IPS-20b (cell line): ENCODE results near the gene FASTK.
"Not testable (repeated sequence)": the region's sequence is repeated elsewhere in the genome, so short reads cannot be mapped to it uniquely, and the experiment has no call there.

ENCODE experiments used
- H3K27ac ChIP-seq: one replicate; pipeline ENCODE4 v1.5.1; 2013; ENCODE audit warnings: low read length
- H3K27me3 ChIP-seq: 2 replicates; pipeline ENCODE4 v1.6.1; 2013; ENCODE audit warnings: mild to moderate bottlenecking, low read length, inconsistent platforms; ENCODE audit not compliant: insufficient read depth
- H3K36me3 ChIP-seq: 2 replicates; pipeline ENCODE4 v1.6.1; 2013; ENCODE audit warnings: low read depth, mild to moderate bottlenecking, inconsistent platforms, low read length, moderate library complexity; ENCODE audit not compliant: insufficient read depth
- H3K4me1 ChIP-seq: 2 replicates; pipeline ENCODE4 v1.6.1; 2013; ENCODE audit warnings: mild to moderate bottlenecking, control low read depth, inconsistent platforms, low read length, moderate library complexity; ENCODE audit not compliant: insufficient read depth
- H3K4me3 ChIP-seq: 2 replicates; pipeline ENCODE4 v1.5.1; 2013; ENCODE audit warnings: mild to moderate bottlenecking, low read length, inconsistent platforms
- H3K9ac ChIP-seq: 2 replicates; pipeline ENCODE4 v1.6.1; 2013; ENCODE audit warnings: low read depth, mild to moderate bottlenecking, inconsistent platforms, low read length, moderate library complexity
- H3K9me3 ChIP-seq: 2 replicates; pipeline ENCODE4 v1.6.1; 2013; ENCODE audit warnings: mild to moderate bottlenecking, low read depth, low read length, inconsistent platforms; ENCODE audit not compliant: insufficient read depth

FASTK gene

GRCh38 chr7:151046603-151047573 is 33.7 kb downstream of the FASTK start:
- H3K9me3 ChIP-seq: no peaks in the 10 kb centered on the region
- no peak overlapping the region for H3K4me3 ChIP-seq
- H3K27me3 ChIP-seq: peaks cover 34% of the 10 kb centered on the region
- no peak overlapping the region for H3K27ac ChIP-seq
- no peak overlapping the region for H3K9ac ChIP-seq
- H3K4me1 ChIP-seq: no peaks in the 10 kb centered on the region
- no peaks in the 10 kb centered on the region for H3K36me3 ChIP-seq

DNA sequence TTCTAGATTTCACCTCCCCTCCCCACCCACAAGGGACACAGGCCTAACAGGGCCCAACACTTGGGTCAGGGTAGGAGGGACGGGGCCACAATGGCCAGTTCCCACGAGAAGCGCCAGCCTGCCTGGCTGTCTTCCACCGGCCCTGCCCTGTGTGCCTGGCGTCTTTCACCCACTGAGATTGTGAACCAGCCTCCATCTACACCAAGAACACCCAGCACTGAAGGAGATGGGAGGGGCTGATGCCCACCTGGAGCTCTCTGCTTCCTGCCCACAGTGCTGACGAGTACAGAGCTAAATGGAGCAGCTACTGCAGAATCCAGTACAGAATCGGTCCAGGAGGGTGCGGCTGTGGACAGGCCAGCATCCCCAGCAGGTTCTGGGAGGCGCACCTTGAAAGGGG is 34.6 kb downstream of the FASTK start:
- Histone ChIP-seq H3K9ac (no peak overlapping the region), H3K27ac (no peak overlapping the region)

DNA sequence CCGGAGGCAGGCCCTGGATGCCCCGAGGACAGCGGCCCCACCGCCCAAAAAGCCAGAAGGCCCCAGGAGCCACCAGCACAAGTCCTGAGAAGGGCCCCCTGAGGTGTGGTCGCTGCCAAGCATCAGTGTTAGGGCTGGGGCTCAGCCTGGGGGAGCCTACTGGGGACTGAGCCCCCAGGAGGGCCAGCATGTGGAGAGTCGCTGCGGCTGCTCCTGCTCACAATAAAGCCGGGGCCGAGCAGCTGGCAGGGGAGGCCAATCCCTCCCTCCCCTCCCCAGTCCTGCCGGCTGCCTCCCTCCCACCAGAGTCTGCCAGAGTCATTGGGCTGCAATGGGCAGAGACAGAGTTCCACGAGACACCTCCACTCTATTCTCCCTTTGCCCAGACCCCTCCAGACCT is 35.3 kb downstream of the FASTK start:
- Histone ChIP-seq H3K27me3 (peaks cover 18% of the 10 kb centered on the region), H3K4me3 (no peak overlapping the region), H3K9me3 (no peaks in the 10 kb centered on the region), H3K36me3 (no peaks in the 10 kb centered on the region), H3K4me1 (no peaks in the 10 kb centered on the region), H3K9ac (no peak overlapping the region), H3K27ac (no peak overlapping the region)

More for the DNA sequence above, 34.6 kb downstream of the FASTK start:
- no peaks in the 10 kb centered on the region for H3K9me3 ChIP-seq
- peaks cover 25% of the 10 kb centered on the region for H3K27me3 ChIP-seq
- no peaks in the 10 kb centered on the region for H3K4me1 ChIP-seq
- H3K36me3 ChIP-seq: no peaks in the 10 kb centered on the region
- H3K4me3 ChIP-seq: no peak overlapping the region

DNA sequence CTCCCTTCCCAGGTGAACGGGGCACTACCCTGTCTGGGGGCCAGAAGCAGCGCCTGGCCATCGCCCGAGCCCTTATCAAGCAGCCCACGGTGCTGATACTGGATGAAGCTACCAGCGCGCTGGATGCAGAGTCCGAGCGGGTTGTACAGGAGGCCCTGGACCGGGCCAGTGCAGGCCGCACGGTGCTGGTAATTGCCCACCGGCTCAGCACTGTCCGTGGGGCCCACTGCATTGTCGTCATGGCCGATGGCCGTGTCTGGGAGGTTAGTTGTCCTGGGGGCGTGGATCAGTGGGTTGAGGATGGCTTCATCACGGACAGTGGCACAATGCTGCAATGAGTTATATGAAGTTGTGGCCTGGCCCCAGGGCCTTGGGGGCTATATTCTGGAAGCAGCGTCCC is 36.6 kb downstream of the FASTK start:
- H3K36me3 ChIP-seq: no peaks in the 10 kb centered on the region
- peaks cover 5% of the 10 kb centered on the region for H3K27me3 ChIP-seq
- no peak overlapping the region for H3K4me3 ChIP-seq
- no peaks in the 10 kb centered on the region for H3K4me1 ChIP-seq
- H3K27ac ChIP-seq: no peak overlapping the region
- H3K9ac ChIP-seq: no peak overlapping the region
- no peaks in the 10 kb centered on the region for H3K9me3 ChIP-seq

GRCh38 chr7:151043449-151043848 is 37.2 kb downstream of the FASTK start:
- not testable (repeated sequence) for H3K4me3 ChIP-seq, H3K9ac ChIP-seq, H3K4me1 ChIP-seq, H3K27ac ChIP-seq, H3K9me3 ChIP-seq, H3K27me3 ChIP-seq, H3K36me3 ChIP-seq

DNA sequence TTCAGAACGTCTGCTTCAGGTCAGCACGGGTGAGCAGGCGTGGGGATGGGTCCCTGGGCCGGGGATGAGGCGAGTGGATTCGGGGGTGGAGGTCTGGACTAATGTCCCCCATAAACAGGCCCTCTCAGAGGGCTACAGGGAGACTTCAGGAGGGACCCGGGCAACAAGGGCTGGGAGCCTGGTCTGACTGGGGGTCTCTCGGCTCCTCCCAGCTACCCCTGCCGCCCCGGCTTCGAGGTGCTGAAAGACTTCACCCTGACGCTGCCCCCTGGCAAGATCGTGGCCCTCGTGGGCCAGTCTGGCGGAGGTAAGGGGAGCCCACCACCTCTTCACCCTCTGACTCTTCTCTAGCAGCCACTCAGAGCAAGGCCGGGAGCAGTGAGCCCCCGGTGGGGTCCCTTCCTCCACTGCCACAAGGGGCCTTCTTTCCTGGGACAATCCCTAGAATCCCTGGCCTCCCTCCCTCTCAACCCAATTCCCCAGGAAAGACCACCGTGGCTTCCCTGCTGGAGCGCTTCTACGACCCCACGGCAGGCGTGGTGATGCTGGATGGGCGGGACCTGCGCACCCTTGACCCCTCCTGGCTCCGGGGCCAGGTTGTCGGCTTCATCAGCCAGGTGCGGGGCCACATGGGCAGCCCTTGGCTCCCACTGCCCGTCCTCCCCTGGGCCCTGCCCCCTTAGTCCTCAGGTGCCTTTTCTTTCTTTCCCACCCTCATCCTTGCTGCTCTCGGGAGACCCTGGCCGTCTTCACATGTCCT is 39.8 kb downstream of the FASTK start:
- Histone ChIP-seq H3K9ac (no peak overlapping the region), H3K4me1 (no peaks in the 10 kb centered on the region), H3K27ac (no peak overlapping the region), H3K4me3 (no peak overlapping the region), H3K9me3 (no peaks in the 10 kb centered on the region), H3K36me3 (0 out of 2 replicates have a peak, but pooled peaks cover 4% of the 10 kb centered on the region), H3K27me3 (no peaks in the 10 kb centered on the region)

DNA sequence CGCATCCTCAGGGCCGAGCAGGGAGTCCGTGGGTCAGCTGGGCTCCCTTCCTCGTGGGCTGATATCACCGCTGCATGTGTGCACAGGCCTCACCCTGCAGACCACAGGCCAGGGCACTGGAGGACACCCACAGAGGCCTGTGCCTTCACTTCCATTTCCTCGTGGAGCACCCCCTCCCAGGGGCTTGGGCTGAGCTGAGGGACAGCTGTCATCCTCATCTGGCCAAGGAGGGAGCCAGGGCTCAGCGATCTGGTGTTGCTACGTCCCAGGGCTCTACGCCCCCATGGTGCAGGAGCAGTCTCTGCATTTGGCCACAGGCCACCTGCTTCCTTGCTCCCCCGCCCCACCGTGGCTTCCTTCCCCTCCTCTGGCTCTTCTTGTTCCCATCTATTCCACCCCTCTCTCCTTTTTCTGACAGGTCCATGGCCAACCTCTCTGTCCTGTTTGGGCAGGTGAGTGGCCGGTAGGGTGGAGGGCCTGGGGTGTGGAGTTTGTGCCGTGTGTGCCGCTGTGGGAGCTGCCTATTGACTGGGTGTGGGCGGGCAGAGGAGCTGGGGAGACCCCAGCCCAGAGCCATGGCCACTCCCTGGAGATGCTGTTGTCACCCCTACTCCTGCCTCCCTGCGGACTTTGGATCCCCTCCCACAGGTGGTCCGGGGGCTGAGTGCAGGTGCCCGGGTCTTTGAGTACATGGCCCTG is 40.6 kb downstream of the FASTK start:
- peaks cover 8% of the 10 kb centered on the region; the same call in 1 of the 2 replicates for H3K36me3 ChIP-seq
- no peak overlapping the region for H3K27ac ChIP-seq
- no peak overlapping the region for H3K9ac ChIP-seq
- H3K4me1 ChIP-seq: no peaks in the 10 kb centered on the region
- H3K4me3 ChIP-seq: no peak overlapping the region
- H3K27me3 ChIP-seq: no peaks in the 10 kb centered on the region
- H3K9me3 ChIP-seq: no peaks in the 10 kb centered on the region

DNA sequence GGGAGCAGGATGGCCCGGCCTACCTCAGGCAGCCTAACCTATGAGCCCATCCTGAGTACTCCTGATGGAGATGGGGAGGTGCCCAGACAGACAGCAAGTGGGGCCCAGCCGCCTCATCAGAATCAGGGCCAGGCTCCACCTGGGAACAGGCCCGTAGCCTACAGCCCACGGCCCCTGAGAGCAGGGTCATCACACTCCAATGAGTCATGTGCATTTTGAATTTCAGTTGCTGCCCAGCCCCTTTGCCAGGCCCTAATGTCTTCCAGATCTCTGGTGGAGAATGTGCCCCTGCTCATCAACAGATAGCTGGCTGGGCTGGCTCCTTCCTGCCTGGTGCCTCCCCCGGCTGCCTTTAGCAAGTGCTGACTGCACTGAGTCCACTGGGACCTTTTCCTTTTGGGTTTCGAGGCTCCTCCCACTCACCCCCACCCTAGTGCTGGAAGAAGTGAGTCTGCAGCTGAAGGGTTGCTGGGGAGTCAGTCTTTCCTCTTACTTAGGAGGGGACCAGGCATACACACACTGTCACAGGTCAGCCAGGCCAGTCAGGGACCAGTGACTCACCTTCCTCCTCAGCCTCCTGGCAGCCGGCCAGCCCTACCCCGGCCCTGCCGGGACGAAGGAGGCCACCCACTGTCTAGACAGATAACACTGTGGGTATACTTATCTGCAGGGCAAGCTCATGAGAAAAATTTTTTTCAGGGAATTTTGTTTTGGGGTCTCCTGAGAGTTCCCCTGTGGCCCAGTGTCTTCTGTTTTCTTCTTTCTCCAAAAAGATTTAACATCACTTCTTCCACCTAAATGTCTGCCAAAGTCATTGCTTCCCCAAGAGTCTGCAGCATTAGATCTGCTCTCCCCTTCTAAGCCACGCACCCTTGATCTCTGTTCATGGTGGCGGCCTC is 41.4 kb downstream of the FASTK start:
- Histone ChIP-seq H3K27me3 (no peaks in the 10 kb centered on the region), H3K9me3 (no peaks in the 10 kb centered on the region), H3K4me3 (no peak overlapping the region), H3K27ac (no peak overlapping the region), H3K36me3 (peaks cover 12% of the 10 kb centered on the region; the same call in 1 of the 2 replicates), H3K4me1 (no peaks in the 10 kb centered on the region), H3K9ac (no peak overlapping the region)

DNA sequence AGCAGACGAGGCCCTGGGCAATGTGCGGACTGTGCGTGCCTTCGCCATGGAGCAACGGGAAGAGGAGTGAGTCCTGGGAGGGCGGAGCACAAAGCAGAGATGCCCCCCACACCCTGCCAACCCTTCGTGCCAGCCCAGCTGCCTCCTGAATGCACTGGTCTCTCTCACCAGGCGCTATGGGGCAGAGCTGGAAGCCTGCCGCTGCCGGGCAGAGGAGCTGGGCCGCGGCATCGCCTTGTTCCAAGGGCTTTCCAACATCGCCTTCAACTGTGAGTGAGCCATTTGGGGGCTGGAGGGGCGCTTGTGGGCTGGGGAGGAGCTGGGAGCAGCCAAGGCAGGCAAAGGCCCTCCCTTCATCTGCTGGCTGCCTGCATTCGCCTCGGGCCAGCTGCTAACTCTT is 44.7 kb downstream of the FASTK start:
- Histone ChIP-seq H3K27ac (no peak overlapping the region), H3K27me3 (no peaks in the 10 kb centered on the region), H3K36me3 (peaks cover 14% of the 10 kb centered on the region; the same call in 1 of the 2 replicates), H3K4me1 (no peaks in the 10 kb centered on the region), H3K9me3 (no peaks in the 10 kb centered on the region), H3K4me3 (no peak overlapping the region), H3K9ac (no peak overlapping the region)

DNA sequence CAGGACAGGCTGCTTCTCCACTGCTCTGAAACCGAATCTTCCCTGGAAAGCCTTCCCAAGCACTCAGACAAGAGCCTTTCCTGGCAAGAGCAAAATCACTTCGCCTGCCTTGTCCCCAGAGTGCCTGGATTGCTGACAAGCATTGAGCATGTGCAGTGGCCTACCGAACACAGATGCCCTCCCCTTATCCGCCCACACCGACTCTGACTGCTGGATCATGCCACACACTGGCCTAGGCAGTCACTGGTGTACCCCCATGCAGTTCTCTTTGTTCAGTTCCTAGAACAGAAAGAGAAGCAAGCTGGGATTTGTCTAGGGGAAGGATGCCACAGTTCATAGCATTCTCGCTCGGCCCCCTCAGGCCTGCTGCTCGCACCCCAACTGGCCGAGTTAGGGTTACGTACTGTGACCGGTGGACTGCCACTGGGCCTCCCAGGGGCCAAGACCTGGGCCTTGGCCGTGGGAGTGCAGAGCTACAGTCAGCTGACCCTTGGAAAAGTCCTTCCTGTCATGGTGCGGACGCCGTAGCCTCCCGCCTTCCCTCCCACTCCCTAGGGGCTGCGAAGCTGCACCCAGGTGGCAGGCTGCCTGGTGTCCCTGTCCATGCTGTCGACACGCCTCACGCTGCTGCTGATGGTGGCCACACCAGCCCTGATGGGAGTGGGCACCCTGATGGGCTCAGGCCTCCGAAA is 45.4 kb downstream of the FASTK start:
- Histone ChIP-seq H3K9ac (no peak overlapping the region), H3K4me3 (no peak overlapping the region), H3K27ac (no peak overlapping the region), H3K27me3 (no peaks in the 10 kb centered on the region), H3K4me1 (no peaks in the 10 kb centered on the region), H3K36me3 (peaks cover 14% of the 10 kb centered on the region; the same call in 1 of the 2 replicates), H3K9me3 (no peaks in the 10 kb centered on the region)
